NCI-H2196 treated with DMSO at 0.1 percent for 48 hours (cell line): ENCODE measurements around the gene DIO3.

Experiments
- DNase-seq: peaks from one replicate; lab custom pipeline; 2025; ENCODE audit not compliant: unreplicated experiment; lab: John Stamatoyannopoulos, UW

Gene DIO3

DNA sequence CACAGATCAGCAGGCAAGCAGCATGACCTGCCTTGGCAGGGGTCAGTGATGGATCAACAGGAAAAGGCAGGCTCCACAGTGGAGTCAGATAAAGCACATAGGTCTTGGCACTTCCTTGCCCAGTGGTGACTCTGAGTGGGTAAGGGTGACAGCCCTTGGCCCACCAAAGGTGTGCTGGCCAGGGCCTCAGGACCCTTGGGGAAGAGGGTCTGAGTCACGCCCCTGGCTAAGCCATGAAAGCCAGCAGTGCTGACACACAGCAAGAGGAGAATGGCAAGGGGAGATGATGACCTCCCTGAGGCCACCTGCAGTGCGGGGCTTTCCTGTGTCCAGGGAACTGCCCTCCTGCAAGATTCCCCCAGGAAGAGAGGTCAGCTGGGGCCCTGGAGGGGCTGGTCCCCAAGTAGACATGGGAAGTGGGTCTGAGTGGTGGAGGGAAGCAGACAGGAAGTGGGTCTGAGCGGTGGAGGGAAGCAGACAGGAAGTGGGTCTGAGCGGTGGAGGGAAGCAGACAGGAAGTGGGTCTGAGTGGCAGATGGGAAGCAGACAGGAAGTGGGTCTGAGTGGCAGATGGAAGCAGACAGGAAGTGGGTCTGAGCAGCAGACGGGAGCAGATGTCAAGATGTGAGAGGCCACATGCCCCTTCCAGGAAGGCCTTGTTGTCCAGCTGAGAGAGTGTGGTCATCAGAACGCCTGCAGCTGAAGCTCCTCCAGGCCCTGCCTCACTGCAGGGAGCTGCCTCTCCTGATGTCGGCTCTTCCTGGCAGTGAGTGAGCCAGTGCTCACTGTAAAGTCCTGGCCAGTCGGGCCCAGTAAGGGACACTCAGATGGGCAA is 34.8 kb downstream of the DIO3 start:
- no peak for DNase-seq

DNA sequence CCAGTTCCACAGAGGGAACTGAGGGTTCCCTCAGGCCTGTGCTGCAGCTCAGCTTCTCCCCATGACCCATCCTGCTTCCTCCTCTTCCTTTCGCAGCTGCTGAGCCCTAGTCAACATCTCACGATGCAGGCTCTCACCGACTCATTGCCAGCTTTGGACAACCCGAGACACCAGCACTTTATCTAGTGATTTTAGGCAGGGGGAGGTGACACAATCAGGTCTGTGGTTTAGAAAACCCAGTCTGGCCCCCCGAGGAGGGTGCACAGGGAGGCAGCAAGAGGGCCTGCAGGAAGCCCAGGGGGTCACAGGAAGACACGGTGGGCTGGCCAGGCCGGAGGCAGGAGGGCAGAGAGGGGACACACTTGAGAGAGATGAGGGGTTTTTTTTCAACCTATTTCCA is 35.4 kb downstream of the DIO3 start:
- no peak for DNase-seq

DNA sequence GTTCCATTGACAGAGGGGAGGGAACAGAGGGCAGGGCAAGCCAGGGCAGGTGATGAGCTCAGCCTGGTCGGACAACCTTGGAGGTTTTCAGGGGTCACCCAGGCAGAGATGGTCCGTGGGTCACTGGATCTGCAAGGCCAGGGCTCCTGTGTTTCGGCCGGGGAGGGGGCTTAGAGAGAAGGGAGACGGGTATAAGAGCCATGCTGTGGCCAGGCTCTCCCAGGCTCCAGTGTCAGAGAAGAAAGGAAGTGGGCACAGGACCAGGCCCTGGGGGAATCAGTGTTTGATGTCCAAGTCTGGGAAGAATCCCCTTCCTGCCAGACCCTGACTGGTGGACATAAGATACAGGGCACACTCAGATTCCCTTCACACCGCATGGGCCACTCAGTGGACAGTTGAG is 36.9 kb downstream of the DIO3 start:
- DNase-seq: no peak

DNA sequence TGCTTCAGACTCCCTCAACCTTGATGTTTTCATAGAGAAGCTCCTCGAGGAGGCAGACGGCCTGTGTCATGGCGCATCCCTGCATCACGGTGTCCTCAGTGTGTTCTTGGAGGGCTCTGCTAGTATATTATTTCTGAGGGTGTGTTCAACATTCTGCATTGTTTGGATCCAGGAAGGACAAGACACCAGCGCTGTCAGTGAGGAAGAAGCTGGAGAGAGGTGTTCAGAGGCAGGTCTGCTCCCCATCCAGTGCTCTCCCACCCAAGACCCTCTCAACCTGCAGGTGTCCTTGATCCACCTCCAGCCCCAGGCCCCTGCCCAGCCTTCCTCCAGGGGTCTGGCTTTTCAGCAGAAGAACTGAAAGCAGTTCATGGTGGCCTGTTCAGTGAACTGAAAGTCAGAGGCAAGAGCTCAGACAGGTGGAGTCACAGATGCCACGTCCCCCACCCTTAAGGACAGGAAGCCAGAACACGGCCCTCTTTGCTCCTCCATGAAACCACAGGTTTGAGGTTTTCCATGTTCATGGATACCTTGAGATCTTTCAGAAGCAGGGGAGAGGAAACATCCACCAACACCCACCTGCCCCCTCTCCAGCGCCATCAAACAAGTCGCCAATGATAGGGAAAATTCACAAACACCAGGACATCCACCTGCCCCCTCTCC is 37.4 kb downstream of the DIO3 start:
- no peak for DNase-seq

DNA sequence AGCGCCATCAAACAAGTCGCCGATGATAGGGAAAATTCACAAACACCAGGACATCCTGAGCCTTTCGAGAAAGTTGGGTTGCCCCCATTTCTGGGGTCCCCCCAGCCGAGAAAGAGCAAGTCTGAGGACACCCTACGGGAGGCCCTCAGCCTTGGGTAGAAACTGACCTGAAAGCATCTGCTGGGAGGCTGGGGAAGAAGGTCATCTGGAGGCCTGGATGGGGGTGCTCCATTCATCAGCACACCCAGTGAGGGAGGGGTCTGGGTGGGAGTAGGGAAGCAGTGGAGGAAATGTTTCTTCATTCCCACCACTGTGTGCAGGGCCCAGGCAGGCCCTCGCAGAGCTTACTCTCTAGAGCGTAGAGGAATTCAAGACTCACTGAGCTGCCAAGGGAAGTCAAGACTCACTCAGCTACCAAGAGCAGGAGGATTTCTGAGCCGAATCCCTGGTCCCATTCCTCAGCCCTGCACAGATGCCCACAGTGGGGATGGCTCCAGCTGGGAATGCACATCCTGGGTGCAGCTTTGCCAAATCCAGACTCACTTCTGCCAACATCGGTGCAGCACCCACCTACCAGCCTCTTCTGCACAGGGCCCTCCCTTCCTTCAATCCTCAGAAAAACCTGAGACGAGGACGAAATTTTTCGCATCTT is 38.1 kb downstream of the DIO3 start:
- no peak for DNase-seq

DNA sequence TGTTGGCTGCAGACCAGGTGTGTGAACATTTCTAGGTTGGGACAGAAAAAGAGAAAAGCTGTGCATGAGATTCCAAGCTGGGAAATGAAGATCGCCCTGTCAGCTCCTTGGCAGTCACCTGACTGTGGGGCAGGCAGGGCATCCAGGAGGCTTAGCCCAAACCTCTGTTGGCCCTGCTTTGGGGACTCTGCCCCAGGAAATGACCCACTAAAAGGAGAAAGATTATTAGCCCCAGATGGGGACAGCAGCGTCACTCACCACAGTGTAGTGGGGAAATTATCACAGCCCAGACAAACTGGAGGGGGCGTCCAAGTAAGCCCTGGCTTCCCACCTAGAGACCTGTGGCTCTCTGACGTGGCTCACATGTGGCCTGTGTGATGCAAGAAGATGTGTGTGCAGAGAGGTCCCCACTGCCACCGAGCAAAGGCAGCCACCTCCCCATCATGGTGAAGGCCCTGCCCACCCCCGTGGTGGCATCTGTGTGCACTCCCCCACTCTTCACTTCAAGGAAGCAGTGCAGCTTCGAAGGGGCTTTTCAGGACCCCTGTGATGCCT is 39.1 kb downstream of the DIO3 start:
- DNase-seq: no peak

DNA sequence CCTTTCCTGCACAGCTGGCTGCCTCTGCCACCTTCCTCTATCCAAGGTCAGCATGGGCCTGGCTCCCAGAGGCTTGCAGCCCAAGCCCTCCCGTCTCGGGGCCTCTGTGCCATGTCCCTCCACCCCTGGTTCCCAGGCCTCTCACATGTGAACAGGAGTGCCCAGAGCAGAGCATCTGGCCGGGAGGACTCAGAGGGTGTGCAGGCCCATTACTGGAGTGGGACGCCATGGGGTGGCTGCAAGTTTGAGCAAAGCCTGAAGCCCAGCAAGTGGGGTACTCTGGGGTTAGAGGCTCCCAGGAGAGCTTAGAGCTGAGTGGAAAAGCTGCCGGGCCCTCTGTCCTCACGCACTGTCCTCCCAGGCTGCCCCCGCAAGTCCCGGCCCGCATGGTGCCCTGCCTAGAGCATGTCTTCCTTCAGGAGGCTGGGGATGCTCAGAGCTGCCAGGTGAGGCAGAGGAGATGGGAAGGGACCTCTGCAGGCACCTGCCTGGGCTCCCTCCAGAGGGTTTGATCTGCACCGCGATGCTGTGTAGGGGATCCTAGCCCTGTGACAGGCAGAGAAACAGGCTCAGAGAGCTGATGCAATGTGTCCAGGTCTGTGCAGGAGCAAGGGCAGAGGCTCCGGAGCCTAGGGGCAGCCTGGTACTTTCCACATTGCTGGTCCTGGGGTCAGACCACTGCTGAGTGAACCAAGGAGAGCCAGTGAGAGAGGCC is 39.8 kb downstream of the DIO3 start:
- no peak for DNase-seq

DNA sequence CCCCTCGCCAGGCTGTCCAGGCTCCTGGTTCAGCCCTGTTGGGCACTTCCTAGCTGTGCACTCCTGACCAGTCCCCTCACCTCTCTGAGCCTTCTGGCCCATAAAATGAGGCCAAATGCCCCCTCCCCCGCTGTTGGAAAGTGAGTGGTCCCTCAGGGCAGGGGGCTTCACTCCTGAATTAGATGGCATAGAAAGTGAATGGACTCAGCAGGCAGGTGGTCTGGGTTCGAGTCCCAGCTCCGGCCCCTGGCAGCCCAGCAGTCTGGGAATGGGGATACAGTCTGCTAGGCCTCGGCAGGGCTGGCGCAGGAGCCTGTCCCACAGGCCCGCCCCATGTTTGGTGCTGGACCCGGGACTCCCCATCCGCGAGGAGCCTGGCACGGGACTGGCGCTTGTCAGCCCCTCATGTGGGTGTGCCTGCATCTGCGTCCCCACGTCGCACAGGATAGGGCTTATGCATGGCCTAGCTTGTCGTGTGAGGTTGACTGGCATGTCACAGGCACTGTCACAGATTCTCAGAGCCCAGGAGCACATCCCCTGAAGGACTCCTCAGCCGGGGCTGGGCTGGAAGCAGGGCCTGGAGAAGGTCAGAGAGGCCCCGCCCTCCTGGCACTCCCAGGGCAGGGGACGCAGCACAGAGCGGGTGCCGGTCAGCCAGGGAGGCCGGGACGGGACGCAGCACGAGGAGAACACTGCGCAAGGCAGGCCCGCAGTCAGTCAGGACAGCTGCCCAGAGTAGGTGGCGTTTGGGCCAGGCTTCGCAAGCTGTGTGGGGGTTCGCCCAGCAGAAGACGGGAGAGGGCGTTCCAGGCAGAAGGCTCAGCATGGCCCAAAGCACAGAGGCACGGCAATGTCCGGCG is 40.5 kb downstream of the DIO3 start:
- no peak for DNase-seq

DNA sequence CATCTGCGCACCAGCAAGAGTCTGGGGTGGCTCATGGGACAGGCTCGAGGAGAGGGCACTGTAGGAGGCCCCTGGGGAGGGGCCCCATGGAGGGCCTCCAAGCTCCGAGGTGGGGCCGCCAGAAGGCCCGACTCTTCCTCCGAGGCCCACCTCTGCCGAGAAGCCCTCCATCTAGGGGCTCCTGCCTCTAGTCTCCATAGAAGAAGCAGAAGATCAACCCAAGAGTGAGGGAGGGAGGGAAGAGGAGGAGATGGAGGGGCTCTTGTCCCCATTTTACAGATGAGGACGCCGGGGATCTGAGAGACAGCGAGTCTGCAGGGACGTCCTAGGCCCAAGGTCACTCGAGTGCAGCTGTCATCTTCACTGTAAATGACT is 41.2 kb downstream of the DIO3 start:
- no peak for DNase-seq

DNA sequence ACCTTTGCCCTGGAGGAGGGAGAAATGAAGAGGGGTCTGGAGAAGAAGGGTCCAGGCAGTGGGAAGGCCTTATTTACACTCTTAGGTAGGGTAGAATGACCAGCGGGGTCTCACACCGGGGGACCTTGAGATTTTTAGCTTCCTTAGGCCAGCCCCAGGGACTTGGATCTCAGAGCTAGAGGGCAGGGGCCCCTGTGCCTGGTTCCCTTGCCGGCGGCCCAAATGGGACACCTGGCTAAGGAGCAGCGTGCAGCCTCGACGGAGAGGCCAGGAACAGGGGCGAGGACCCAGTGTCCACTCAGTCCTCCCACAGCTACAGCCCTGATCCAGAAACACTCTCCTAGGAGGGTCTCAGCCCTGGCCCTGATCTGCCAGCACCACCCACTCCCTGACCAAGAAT is 41.8 kb downstream of the DIO3 start:
- no peak for DNase-seq

DNA sequence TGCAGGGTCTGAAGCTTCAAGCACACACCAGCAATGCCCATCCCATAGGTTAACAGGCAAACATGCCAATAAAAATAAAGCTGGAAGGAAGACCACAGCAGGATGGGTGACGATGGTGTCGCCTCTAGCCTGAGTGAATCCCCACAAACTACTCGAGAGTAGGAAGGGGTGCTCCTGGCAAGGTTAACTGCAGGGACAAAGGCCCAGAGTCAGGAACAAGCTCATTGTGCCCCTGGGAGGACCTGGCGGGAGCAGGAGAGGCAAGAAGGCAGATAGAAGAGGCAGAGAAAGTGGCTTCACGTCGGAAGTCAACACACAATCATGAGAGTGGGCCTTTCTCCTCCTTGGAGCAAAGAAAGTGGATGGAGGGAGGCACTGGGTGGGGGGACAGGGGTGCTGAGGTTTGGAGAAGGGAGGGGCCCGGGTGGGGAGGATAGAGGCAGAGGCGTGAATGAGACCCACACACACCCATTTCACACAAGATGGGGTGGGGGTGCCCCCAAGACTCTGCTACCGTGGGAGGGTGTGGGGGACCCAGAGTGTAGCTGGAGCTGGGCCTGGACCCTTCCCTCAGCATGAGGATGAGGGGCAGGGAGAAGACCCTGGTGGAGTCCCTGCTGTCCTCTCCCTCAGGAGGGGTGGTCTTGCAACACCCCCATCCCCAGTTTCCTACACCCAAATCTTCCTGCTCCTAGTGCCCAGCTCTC is 43.1 kb downstream of the DIO3 start:
- DNase-seq: no peak

DNA sequence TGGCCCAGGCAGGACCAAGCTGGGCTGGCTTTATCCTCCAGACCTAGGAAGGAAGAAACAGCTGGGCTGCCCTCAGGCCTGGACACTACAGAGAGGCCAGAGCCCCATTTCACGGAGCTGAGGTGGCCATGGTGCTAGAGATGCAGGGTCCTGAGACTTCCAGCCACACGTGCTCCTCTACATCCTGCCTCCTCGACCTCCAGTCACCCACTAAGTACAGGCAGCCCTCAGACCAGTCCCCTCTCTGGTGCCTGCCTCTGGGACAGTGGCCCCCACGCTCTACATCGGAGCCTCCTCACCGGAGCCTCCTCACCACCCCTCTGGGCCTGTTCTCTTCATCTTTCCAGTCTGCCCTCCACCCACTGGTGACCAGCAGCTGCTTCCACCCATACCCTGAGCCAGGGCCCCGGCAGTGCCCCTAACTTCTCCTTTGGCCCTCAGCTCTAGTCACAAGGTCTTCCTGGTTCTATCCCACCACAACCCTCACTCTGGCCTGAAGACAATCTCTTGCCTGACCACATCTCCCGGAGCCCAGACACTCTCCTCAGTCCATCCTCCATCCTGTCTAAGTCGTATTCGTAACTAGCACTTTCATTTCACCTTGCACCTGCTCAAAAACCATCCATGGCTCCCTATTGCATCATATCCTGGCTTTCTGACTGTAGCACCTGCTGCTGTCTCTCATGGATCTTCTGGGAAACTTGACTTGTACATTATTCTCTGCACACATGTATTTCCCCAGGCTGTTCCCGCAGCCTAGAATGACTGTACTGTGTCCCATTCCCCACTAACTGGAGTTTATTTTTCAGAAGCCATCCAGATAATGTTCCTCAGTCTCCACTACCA is 43.9 kb downstream of the DIO3 start:
- no peak for DNase-seq

DNA sequence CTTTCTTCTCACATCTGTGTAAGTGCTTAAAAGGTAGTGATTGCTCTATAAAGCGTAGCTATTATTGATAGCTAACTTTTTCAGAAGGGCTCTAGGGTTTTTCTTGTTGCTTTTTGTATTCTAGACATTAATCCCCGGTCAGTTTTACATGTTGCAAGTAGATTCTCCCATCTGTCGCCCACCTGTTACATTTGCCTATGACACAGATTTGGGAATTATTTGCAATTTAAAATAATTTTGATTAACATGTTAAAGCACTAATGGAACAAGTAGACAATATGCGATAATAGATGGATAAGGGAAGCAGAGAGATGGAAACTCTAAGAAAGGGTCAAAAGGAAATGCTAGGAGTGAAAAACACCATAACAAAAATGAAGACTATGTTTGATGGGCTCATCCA is 44.5 kb downstream of the DIO3 start:
- DNase-seq: no peak
